Progenitor cell of endocrine pancreas (in vitro differentiated cells): Measurements from ENCODE around the gene GRIK2. TPM values are rescaled to one million over a fixed set of nuclear protein-coding genes. Genes with fewer than 3 reads are reported as not detected.

Experiments used
- DNase-seq: peaks from one replicate; pipeline ENCODE4 v3.0.0; 2021; ENCODE audit warnings: low spot score; ENCODE audit not compliant: unreplicated experiment
- H3K27ac Mint-ChIP-seq: 2 replicates; pipeline ENCODE4 v1.8.0; 2021; ENCODE audit warnings: mild to moderate bottlenecking, moderate library complexity, mixed read lengths
- H3K27me3 Mint-ChIP-seq: 2 replicates; pipeline ENCODE4 v1.8.0; 2021; ENCODE audit warnings: mixed read lengths
- H3K36me3 Mint-ChIP-seq: 2 replicates; pipeline ENCODE4 v1.8.0; 2022; ENCODE audit warnings: mixed read lengths; ENCODE audit not compliant: insufficient read depth
- H3K4me1 Mint-ChIP-seq: 2 replicates; pipeline ENCODE4 v1.8.0; 2021; ENCODE audit warnings: low read depth, mixed read lengths
- H3K4me3 Mint-ChIP-seq: 2 replicates; pipeline ENCODE4 v1.8.0; 2021; ENCODE audit warnings: low read depth, mild to moderate bottlenecking, moderate library complexity, mixed read lengths
- H3K9me3 Mint-ChIP-seq: 2 replicates; pipeline ENCODE4 v1.8.0; 2021; ENCODE audit warnings: low read depth, mixed read lengths
- total RNA-seq: library from RNA; stranded (reverse); gene quantifications from 2 replicates; pipeline ENCODE4 v1.2.1, GENCODE V29; 2021
- TF ChIP-seq, protein P1 (sequence below): fragments of 200-600 bp; sonication (generic); IDR thresholded peaks from one replicate; pipeline ENCODE4 v1.5.0; 2021; ENCODE audit warnings: antibody characterized with exemption, mild to moderate bottlenecking; ENCODE audit not compliant: unreplicated experiment

The GRIK2 gene
- total RNA-seq, 1 donor from 2014 or later: 6.3 TPM

DNA sequence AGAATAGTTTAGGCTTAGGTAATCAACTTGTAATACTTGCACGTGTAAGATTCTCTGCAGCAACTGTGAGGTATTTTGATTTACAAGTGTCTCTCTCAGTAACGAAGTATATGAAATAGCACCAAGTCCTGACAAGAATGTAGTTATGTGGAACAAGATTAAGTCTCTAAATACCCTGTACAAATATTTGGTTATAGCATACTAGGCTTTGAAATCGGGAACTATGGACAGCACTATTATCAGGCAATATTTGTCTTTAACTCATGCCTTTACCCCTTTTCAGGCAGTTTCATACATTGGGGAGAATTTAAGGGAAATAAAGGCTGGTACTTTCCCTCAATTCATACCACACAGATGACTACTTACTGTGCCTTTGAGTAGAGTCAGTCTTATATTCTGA, 93.2 kb downstream of the GRIK2 start:
- Mint-ChIP-seq H3K9me3 (no peaks in the 10 kb centered on the region), H3K4me1 (peaks cover 11% of the 10 kb centered on the region), H3K36me3 (no peaks in the 10 kb centered on the region), H3K27ac (no peak overlapping the region), H3K27me3 (no peaks in the 10 kb centered on the region), H3K4me3 (no peak overlapping the region)
- no peak for DNase-seq
- TF ChIP-seq, protein P1, sequence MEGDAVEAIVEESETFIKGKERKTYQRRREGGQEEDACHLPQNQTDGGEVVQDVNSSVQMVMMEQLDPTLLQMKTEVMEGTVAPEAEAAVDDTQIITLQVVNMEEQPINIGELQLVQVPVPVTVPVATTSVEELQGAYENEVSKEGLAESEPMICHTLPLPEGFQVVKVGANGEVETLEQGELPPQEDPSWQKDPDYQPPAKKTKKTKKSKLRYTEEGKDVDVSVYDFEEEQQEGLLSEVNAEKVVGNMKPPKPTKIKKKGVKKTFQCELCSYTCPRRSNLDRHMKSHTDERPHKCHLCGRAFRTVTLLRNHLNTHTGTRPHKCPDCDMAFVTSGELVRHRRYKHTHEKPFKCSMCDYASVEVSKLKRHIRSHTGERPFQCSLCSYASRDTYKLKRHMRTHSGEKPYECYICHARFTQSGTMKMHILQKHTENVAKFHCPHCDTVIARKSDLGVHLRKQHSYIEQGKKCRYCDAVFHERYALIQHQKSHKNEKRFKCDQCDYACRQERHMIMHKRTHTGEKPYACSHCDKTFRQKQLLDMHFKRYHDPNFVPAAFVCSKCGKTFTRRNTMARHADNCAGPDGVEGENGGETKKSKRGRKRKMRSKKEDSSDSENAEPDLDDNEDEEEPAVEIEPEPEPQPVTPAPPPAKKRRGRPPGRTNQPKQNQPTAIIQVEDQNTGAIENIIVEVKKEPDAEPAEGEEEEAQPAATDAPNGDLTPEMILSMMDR: no peak

DNA sequence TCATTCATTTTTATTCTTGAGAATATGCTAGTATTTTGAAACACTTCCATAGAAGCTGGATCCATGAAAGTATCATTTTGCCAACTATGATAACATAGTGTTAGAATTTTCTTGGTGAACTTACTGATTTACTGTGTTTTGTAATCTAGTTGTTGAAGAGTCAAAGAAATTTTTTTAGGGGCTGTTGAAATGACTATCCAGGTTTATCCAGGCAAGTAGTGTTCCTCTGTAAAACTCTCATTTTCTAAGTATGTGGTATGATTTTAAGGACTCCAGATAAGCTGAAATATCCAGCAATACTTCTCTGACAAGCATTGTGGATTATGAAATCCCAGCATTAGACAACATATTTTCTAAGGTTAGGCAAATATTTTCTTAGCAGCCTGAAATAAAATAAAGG, 95.9 kb downstream of the GRIK2 start:
- Mint-ChIP-seq H3K27me3 (no peaks in the 10 kb centered on the region), H3K9me3 (no peaks in the 10 kb centered on the region), H3K4me1 (peaks cover 11% of the 10 kb centered on the region), H3K36me3 (no peaks in the 10 kb centered on the region), H3K4me3 (no peak overlapping the region), H3K27ac (no peak overlapping the region)
- DNase-seq: no peak
- TF ChIP-seq, protein P1: no peak

DNA sequence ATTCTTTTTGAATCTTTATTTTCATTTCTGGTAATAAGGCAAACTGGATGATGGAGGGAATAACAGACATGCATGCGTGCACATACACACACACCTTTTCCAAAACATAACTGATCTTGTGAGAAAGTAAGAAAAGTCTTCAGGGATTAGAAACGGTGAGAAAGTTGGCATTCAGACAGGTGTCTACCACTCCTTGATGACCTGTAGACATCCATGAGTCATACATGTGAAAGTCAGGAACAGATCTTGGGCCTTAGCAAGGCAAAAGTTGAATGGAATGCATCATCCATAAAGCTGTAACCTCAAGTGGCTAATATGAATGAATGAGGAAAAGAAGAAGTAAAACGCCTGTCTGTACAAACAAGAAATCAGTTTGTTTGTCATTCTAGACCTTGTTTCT, 97.3 kb downstream of the GRIK2 start:
- no peak for DNase-seq
- H3K9me3 Mint-ChIP-seq: no peaks in the 10 kb centered on the region
- no peak overlapping the region for H3K27ac Mint-ChIP-seq
- H3K36me3 Mint-ChIP-seq: no peaks in the 10 kb centered on the region
- no peak overlapping the region for H3K4me3 Mint-ChIP-seq
- H3K4me1 Mint-ChIP-seq: peaks cover 10% of the 10 kb centered on the region
- TF ChIP-seq, protein P1: no peak
- no peaks in the 10 kb centered on the region for H3K27me3 Mint-ChIP-seq

DNA sequence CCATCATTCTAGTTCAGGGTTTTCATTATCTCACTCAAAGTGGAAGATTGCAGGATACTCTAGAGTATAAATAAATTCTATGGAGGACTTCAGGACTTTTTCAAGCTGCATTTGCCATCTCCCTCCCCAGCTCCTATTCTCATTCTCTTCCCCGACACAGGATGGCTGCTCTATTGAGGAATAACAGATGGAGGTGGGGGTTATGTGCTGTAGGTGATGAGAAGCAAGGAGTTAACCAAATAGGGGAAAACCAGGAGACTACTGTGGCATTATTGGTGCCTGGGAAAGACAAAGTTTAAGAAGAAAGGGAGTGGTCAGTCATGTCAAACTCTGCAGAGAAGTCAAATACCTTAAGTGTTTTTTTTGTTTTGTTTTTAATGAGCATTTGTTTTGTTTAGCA, 109.3 kb downstream of the GRIK2 start:
- no peak for DNase-seq
- Mint-ChIP-seq H3K36me3 (no peaks in the 10 kb centered on the region), H3K4me3 (no peak overlapping the region), H3K9me3 (no peaks in the 10 kb centered on the region), H3K27ac (no peak overlapping the region), H3K27me3 (no peaks in the 10 kb centered on the region), H3K4me1 (peaks cover 3% of the 10 kb centered on the region)
- TF ChIP-seq, protein P1: no peak

DNA sequence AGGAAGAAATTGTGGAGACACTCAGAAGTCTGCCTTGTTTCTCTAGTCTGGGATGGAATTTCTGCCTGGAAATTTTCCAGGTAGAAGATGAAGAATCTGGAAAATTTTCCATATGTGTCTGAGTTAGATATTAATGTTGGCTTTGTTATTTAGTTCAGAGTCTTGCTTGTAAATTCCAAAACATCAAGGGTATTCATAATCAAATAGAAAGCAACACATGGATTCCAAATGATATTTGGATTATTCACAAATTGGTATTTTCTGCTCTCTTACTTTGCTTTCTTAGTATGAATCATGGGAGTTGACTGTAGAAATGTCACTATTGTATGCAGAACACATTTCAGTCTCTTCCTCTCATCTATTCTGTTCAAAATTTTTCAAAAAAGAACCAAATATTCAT, 116.0 kb downstream of the GRIK2 start:
- H3K4me1 Mint-ChIP-seq: peaks cover 3% of the 10 kb centered on the region
- no peak for DNase-seq

More for the DNA sequence above, 116.0 kb downstream of the GRIK2 start:
- Mint-ChIP-seq H3K9me3 (no peaks in the 10 kb centered on the region), H3K27ac (no peak overlapping the region), H3K4me3 (no peak overlapping the region), H3K36me3 (no peaks in the 10 kb centered on the region), H3K27me3 (no peaks in the 10 kb centered on the region)
- TF ChIP-seq, protein P1: no peak
